ENCODE measurements around the gene PPARA. TPM values are rescaled to one million over a fixed set of nuclear protein-coding genes. Genes with fewer than 3 reads are reported as not detected.

The PPARA gene
- total and polyA plus RNA-seq, 2 of the 4 experiments (the other 2 are of a cell fraction) = 3.1 to 7.0 TPM

DNA sequence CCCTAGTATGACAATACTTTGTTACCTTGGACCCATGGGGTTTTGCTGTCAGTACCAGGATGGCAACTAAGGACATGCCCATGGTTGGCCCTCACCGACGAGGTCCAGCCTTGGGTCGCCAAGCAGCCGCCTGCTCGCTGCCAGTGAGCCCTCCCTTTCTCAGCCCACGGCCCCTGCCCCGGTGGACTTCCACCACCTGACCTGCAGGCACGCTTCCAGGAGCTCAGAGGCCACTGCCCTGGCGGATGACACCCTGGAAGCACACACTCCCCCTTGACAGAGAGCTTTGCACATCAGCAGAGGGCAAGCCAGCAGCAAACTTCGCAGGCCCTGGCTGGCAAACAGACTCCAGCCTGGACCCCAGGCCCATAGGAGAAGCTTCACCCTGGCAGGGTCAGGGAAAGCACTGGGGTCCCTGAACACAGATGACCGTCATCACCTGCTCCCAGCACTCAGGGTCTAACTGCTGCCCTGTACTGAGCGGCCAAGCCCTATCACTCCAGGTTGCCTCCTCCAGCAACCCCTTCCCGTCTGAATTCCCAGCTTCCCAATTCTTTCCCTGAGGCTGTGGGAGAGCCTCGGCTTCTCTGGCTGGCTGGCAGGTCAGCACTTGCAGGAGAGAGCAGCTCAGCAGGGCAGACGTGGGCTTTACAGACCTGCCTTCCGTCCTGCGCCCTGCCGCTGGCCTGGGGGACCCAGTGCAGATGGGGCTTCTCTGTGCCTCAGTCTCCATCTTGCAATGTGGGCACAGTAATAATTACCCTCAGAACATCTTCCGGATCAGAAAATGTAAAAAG, 2.7 kb upstream of the PPARA start (continued):
- TF ChIP-seq RCOR1 (IDR thresholded peaks at IDR 0.05; ENCODE audit: insufficient replicate concordance, low read length) = no peak

- intact Hi-C loops (cut with micrococcal nuclease) = no loop called here
- no peak for TF ChIP-seq CHD1 (IDR thresholded peaks at IDR 0.05; ENCODE audit: low read depth, low read length)
- no peak for TF ChIP-seq USF2 (IDR thresholded peaks at IDR 0.05; ENCODE audit: low read depth, low read length)
- Histone ChIP-seq H3K4me1 (ENCODE audit: control insufficient read depth, insufficient read depth, low read length) (peaks cover 3% of the 10 kb centered on the region), H2AK5ac (ENCODE audit: low read depth, low read length) (no peak overlapping the region), H3K18ac (ENCODE audit: low read depth, low read length) (no peak overlapping the region), H2BK15ac (ENCODE audit: low read depth, low read length) (no peak overlapping the region), H4K91ac (ENCODE audit: insufficient read depth, low read depth, low read length) (no peak overlapping the region), H4K20me1 (ENCODE audit: insufficient read depth, low read length) (peaks cover 4% of the 10 kb centered on the region; the same call in 1 of the 2 replicates), H3K4ac (ENCODE audit: low read depth, low read length) (no peak overlapping the region), H2BK20ac (ENCODE audit: low read depth, low read length) (no peak overlapping the region), H3K23ac (ENCODE audit: low read depth, low read length) (no peak overlapping the region), H2BK120ac (ENCODE audit: low read depth, low read length) (no peak overlapping the region), H4K8ac (ENCODE audit: low read depth in 2 of 2, low read length in 2 of 2) (no peak overlapping the region), H3K36me3 (ENCODE audit: control insufficient read depth, insufficient read depth, low read length) (peaks cover 4% of the 10 kb centered on the region; the same call in 1 of the 2 replicates), H3K79me1 (ENCODE audit: low read depth in 1 of 2, low read length in 2 of 2) (peaks cover 13 to 17% of the 10 kb centered on the region in 2 experiments), H3K4me2 (ENCODE audit: low read depth, low read length) (no peak overlapping the region), H3K9me1 (ENCODE audit: insufficient read depth, low read length) (0 out of 2 replicates have a peak, but pooled peaks cover 5% of the 10 kb centered on the region), H3K27me3 (ENCODE audit: control insufficient read depth, insufficient read depth, low read length) (peaks cover 51% of the 10 kb centered on the region), H3K9ac (ENCODE audit: low read depth, low read length) (no peak overlapping the region), H2BK5ac (ENCODE audit: low read depth, low read length, poor library complexity, severe bottlenecking) (no peak overlapping the region), H3K56ac (ENCODE audit: extremely low read depth, insufficient read depth, low read length) (no peak overlapping the region), H2AK9ac (replicated peaks; ENCODE audit: low read depth, low read length, poor library complexity) (no peak overlapping the region), H2AFZ (replicated peaks; ENCODE audit: low read length, poor library complexity) (no peak overlapping the region), H3K9me3 (ENCODE audit: control insufficient read depth, insufficient read depth, low read length) (no peaks in the 10 kb centered on the region), H3K27ac (ENCODE audit: insufficient read depth, low read length) (no peak overlapping the region), H3K14ac (replicated peaks; ENCODE audit: low read depth, low read length) (no peak overlapping the region), H4K5ac (ENCODE audit: low read depth, low read length) (no peak overlapping the region), H3K4me3 (ENCODE audit: insufficient read depth, low read depth, low read length) (no peak overlapping the region)
- CTCF ChIA-PET = no interaction called here
- no CpG with 5 or more reads among the region's 8 CpGs for WGBS, 2 experiments (ENCODE audit: extremely low coverage in 2 of 2, insufficient read length in 1 of 2)
- DNase-seq (no peak), ATAC-seq (ENCODE audit: low read depth) (no peak)
- in situ Hi-C loops (cut with MboI; ENCODE audit: low sequenced_read_pairs) = loop anchor here (25.0 kb wide), 1 partner anchor 389 kb away; the partner anchor contains the start of gene CELSR1
- POLR2A ChIA-PET (ENCODE audit: unreplicated experiment) = no interaction called here
- no TSS peak for BruUV-seq (replicated peaks)
- dilution Hi-C loops (cut with HindIII; ENCODE audit: low sequenced_read_pairs, unreplicated experiment) = no loop called here
Observed at GRCh38 chr22:46148336-46148735, 2.0 kb upstream of the PPARA start.

Measured in IMR-90 (cell line).